GM12874 (cell line): ENCODE measurements around the gene CDH4.

Experiments used
- CTCF ChIP-seq: IDR thresholded peaks from 2 replicates; pipeline ENCODE4 v1.5.1; 2011; ENCODE audit warnings: low read depth, mild to moderate bottlenecking, control low read depth, low read length, moderate library complexity; ENCODE audit not compliant: insufficient read depth

The CDH4 gene

GRCh38 chr20:61756966-61757677, 505.1 kb downstream of the CDH4 start:
- no peak for TF ChIP-seq CTCF

- no peak for TF ChIP-seq CTCF
Observed at GRCh38 chr20:61757678-61758563, 505.9 kb downstream of the CDH4 start.

DNA sequence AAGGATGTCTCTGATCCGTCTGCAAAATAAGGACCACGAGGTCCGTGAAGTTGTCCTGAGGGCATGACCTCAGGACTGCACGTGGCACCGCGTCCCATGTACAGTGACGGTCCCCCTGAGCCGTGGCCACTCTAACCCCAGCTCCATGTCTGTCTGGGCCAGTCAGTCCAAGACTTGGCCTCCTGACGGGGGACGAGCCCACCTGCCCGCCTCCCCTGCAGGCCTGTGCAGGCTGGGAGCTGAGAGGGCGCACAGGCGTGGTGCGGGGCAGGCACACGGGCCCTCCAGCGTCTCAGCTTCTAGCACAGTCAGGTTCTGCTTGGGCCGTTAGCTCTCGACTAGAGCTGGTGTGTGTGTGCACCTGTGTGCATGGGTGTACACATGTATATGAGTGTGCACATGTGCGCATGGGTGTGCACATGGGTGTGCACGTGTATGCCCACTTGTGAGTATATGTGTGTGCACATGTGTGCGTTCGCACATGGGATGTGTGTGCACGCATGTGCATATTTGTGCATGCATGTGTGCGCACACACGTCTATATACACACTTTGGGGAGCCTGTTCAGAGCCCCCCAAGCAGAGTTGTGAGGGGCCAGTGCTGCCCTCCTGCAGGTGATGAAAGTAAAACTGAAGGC, 506.6 kb downstream of the CDH4 start:
- TF ChIP-seq CTCF: no peak

GRCh38 chr20:61759286-61760065, 507.4 kb downstream of the CDH4 start:
- TF ChIP-seq CTCF: no peak

- no peak for TF ChIP-seq CTCF
Observed at GRCh38 chr20:61760321-61760720, 508.3 kb downstream of the CDH4 start.

- no peak for TF ChIP-seq CTCF
Observed at GRCh38 chr20:61760731-61761130, 508.7 kb downstream of the CDH4 start.
